ENCODE results near the gene SLC25A10. TPM values are rescaled to one million over a fixed set of nuclear protein-coding genes. Genes with fewer than 3 reads are reported as not detected.

The SLC25A10 gene
- polyA plus RNA-seq, 1 donor from 2014 or later: 8.7 TPM

DNA sequence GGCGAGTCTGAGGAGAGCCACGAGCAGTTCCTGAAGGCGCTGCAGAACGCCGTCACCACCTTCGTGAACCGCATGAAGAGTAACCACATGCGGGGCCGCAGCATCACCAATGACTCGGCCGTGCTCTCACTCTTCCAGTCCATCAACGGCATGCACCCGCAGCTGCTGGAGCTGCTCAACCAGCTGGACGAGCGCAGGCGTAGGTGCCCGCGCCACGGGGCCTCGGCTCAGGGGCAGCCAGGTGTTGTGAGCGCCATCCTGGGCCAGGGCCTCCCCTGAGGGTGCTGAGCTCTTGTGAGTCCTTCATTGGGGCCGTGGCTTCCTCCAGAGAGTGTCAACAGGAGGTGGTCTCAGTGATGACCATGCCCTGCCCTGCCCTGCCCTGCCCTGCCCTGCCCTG, 16.3 kb upstream of the SLC25A10 start:
- no peak overlapping the region for H3K9ac ChIP-seq (ENCODE audit: low read length)
- H3K79me2 ChIP-seq (replicated peaks; ENCODE audit: insufficient read depth, low read length): no peaks in the 10 kb centered on the region
- no peaks in the 10 kb centered on the region for H3K27me3 ChIP-seq (ENCODE audit: insufficient read depth, low read depth, low read length)
- H4K20me1 ChIP-seq (ENCODE audit: insufficient read depth): no peaks in the 10 kb centered on the region
- H3K4me2 ChIP-seq (ENCODE audit: low read length): no peak overlapping the region
- peaks cover 5% of the 10 kb centered on the region for H3K36me3 ChIP-seq (ENCODE audit: insufficient read depth, low read length)
- H3K9me3 ChIP-seq (ENCODE audit: low read length): no peaks in the 10 kb centered on the region
- no peak overlapping the region for H2AFZ ChIP-seq (ENCODE audit: low read depth, low read length)
- TF ChIP-seq EZH2 (IDR thresholded peaks at IDR 0.05; ENCODE audit: borderline replicate concordance, insufficient read depth, low read length, poor library complexity, severe bottlenecking): no peak
- TF ChIP-seq, protein P1, sequence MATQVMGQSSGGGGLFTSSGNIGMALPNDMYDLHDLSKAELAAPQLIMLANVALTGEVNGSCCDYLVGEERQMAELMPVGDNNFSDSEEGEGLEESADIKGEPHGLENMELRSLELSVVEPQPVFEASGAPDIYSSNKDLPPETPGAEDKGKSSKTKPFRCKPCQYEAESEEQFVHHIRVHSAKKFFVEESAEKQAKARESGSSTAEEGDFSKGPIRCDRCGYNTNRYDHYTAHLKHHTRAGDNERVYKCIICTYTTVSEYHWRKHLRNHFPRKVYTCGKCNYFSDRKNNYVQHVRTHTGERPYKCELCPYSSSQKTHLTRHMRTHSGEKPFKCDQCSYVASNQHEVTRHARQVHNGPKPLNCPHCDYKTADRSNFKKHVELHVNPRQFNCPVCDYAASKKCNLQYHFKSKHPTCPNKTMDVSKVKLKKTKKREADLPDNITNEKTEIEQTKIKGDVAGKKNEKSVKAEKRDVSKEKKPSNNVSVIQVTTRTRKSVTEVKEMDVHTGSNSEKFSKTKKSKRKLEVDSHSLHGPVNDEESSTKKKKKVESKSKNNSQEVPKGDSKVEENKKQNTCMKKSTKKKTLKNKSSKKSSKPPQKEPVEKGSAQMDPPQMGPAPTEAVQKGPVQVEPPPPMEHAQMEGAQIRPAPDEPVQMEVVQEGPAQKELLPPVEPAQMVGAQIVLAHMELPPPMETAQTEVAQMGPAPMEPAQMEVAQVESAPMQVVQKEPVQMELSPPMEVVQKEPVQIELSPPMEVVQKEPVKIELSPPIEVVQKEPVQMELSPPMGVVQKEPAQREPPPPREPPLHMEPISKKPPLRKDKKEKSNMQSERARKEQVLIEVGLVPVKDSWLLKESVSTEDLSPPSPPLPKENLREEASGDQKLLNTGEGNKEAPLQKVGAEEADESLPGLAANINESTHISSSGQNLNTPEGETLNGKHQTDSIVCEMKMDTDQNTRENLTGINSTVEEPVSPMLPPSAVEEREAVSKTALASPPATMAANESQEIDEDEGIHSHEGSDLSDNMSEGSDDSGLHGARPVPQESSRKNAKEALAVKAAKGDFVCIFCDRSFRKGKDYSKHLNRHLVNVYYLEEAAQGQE (IDR thresholded peaks at IDR 0.05; ENCODE audit: borderline replicate concordance): no peak
- TF ChIP-seq EP300 (conservative IDR thresholded peaks at IDR 0.05; ENCODE audit: poor library complexity, severe bottlenecking): no peak
- no peak for TF ChIP-seq TAF1 (IDR thresholded peaks at IDR 0.05; ENCODE audit: low read depth)
- TF ChIP-seq, protein P2, sequence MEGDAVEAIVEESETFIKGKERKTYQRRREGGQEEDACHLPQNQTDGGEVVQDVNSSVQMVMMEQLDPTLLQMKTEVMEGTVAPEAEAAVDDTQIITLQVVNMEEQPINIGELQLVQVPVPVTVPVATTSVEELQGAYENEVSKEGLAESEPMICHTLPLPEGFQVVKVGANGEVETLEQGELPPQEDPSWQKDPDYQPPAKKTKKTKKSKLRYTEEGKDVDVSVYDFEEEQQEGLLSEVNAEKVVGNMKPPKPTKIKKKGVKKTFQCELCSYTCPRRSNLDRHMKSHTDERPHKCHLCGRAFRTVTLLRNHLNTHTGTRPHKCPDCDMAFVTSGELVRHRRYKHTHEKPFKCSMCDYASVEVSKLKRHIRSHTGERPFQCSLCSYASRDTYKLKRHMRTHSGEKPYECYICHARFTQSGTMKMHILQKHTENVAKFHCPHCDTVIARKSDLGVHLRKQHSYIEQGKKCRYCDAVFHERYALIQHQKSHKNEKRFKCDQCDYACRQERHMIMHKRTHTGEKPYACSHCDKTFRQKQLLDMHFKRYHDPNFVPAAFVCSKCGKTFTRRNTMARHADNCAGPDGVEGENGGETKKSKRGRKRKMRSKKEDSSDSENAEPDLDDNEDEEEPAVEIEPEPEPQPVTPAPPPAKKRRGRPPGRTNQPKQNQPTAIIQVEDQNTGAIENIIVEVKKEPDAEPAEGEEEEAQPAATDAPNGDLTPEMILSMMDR (IDR thresholded peaks at IDR 0.05; ENCODE audit: poor library complexity, severe bottlenecking): no peak
- no peak for TF ChIP-seq RAD21 (conservative IDR thresholded peaks at IDR 0.05)
- TF ChIP-seq SMC3 (conservative IDR thresholded peaks at IDR 0.05; ENCODE audit: poor library complexity): no peak
- TF ChIP-seq POLR2AphosphoS5 (IDR thresholded peaks at IDR 0.05): no peak
- TF ChIP-seq MXI1 (conservative IDR thresholded peaks at IDR 0.05; ENCODE audit: poor library complexity, severe bottlenecking): no peak
- H3F3A ChIP-seq (ENCODE audit: insufficient read depth, low read length, poor library complexity, severe bottlenecking): no peaks in the 10 kb centered on the region
- H3K27ac ChIP-seq (ENCODE audit: low read length): no peak overlapping the region
- H3K9me2 ChIP-seq (ENCODE audit: insufficient read depth, low read length): no peaks in the 10 kb centered on the region
- H3K4me3 ChIP-seq (ENCODE audit: low read length): no peak overlapping the region

DNA sequence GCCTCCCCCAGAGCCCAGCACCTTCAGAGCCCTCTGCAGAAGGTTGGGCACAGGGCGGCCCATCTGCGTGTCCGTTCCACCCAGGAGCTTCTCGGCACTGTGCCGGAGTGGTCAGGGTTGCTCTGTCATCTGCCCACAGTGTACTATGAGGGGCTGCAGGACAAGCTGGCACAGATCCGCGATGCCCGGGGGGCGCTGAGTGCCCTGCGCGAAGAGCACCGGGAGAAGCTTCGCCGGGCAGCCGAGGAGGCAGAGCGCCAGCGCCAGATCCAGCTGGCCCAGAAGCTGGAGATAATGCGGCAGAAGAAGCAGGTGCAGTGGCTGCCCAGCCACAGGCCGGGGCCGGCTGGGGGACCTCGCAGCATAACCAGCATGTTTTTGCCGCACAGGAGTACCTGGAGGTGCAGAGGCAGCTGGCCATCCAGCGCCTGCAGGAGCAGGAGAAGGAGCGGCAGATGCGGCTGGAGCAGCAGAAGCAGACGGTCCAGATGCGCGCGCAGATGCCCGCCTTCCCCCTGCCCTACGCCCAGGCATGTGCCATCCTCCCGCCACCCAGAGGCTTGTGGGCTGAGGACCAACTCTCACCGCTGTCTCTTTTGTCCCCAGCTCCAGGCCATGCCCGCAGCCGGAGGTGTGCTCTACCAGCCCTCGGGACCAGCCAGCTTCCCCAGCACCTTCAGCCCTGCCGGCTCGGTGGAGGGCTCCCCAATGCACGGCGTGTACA, 15.7 kb upstream of the SLC25A10 start:
- H3K36me3 ChIP-seq (ENCODE audit: insufficient read depth, low read length): peaks cover 5% of the 10 kb centered on the region
- H3K9me3 ChIP-seq (ENCODE audit: low read length): no peaks in the 10 kb centered on the region
- H2AFZ ChIP-seq (ENCODE audit: low read depth, low read length): no peak overlapping the region
- no peak overlapping the region for H3K4me2 ChIP-seq (ENCODE audit: low read length)
- H4K20me1 ChIP-seq (ENCODE audit: insufficient read depth): no peaks in the 10 kb centered on the region
- no peaks in the 10 kb centered on the region for H3K79me2 ChIP-seq (replicated peaks; ENCODE audit: insufficient read depth, low read length)
- H3K27me3 ChIP-seq (ENCODE audit: insufficient read depth, low read depth, low read length): no peaks in the 10 kb centered on the region
- H3K9me2 ChIP-seq (ENCODE audit: insufficient read depth, low read length): no peaks in the 10 kb centered on the region
- no peaks in the 10 kb centered on the region for H3F3A ChIP-seq (ENCODE audit: insufficient read depth, low read length, poor library complexity, severe bottlenecking)
- no peak overlapping the region for H3K9ac ChIP-seq (ENCODE audit: low read length)
- H3K27ac ChIP-seq (ENCODE audit: low read length): no peak overlapping the region
- H3K4me3 ChIP-seq (ENCODE audit: low read length): no peak overlapping the region
- TF ChIP-seq, protein P2 (IDR thresholded peaks at IDR 0.05; ENCODE audit: poor library complexity, severe bottlenecking): no peak
- TF ChIP-seq MXI1 (conservative IDR thresholded peaks at IDR 0.05; ENCODE audit: poor library complexity, severe bottlenecking) (no peak), EZH2 (IDR thresholded peaks at IDR 0.05; ENCODE audit: borderline replicate concordance, insufficient read depth, low read length, poor library complexity, severe bottlenecking) (no peak), RAD21 (conservative IDR thresholded peaks at IDR 0.05) (no peak), POLR2AphosphoS5 (IDR thresholded peaks at IDR 0.05) (no peak), EP300 (conservative IDR thresholded peaks at IDR 0.05; ENCODE audit: poor library complexity, severe bottlenecking) (no peak), SMC3 (conservative IDR thresholded peaks at IDR 0.05; ENCODE audit: poor library complexity) (no peak), TAF1 (IDR thresholded peaks at IDR 0.05; ENCODE audit: low read depth) (no peak)
- TF ChIP-seq, protein P1 (IDR thresholded peaks at IDR 0.05; ENCODE audit: borderline replicate concordance): no peak

Data from neural cell (in vitro differentiated cells).